ENCODE measurements around the gene SCLY.

DNA sequence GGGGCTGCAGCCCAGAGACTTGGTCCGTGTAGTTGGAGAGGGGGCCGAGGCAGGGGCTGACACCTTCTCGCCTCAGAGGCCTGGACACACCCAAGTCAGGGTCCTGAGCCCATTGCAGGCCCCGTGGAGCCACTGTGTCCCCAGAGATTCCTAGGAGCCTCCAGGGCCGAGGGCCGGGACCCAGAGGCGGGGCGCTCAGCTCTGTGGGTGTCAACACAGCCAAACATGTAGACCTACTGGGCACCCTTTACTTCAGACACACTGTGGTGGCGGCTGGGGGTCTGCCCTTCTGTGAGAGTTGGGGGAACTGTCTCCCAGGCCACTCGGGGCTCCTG is 38.9 kb downstream of the SCLY start:
- TF ChIP-seq CBFB (CRISPR knock-in tag; IDR thresholded peaks at IDR 0.05; ENCODE audit: low read depth) (no peak), JUN (CRISPR knock-in tag; IDR thresholded peaks at IDR 0.05) (no peak), NR3C1 (CRISPR knock-in tag; conservative IDR thresholded peaks at IDR 0.05; ENCODE audit: low read depth) (no peak), NR1H2 (CRISPR knock-in tag; IDR thresholded peaks at IDR 0.05) (no peak), SP1 (CRISPR knock-in tag; conservative IDR thresholded peaks at IDR 0.05) (no peak), E2F1 (CRISPR knock-in tag; IDR thresholded peaks at IDR 0.05) (no peak), SMAD3 (CRISPR knock-in tag; IDR thresholded peaks at IDR 0.05; ENCODE audit: borderline replicate concordance) (no peak), FOXK1 (CRISPR knock-in tag; IDR thresholded peaks at IDR 0.05) (no peak)
- TF ChIP-seq, protein P1, sequence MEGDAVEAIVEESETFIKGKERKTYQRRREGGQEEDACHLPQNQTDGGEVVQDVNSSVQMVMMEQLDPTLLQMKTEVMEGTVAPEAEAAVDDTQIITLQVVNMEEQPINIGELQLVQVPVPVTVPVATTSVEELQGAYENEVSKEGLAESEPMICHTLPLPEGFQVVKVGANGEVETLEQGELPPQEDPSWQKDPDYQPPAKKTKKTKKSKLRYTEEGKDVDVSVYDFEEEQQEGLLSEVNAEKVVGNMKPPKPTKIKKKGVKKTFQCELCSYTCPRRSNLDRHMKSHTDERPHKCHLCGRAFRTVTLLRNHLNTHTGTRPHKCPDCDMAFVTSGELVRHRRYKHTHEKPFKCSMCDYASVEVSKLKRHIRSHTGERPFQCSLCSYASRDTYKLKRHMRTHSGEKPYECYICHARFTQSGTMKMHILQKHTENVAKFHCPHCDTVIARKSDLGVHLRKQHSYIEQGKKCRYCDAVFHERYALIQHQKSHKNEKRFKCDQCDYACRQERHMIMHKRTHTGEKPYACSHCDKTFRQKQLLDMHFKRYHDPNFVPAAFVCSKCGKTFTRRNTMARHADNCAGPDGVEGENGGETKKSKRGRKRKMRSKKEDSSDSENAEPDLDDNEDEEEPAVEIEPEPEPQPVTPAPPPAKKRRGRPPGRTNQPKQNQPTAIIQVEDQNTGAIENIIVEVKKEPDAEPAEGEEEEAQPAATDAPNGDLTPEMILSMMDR (IDR thresholded peaks at IDR 0.05), result no peak
